WTC11 (cell line): ENCODE data around the gene FBXO28. TPM values are rescaled to one million over a fixed set of nuclear protein-coding genes. Genes with fewer than 3 reads are reported as not detected.

Source experiments
- ATAC-seq: fragments of 200-7000 bp; cut with Tn5 transposase; 2 replicates; pipeline ENCODE4 v1.10.0; 2021; ENCODE audit warnings: mild to moderate bottlenecking, moderate library complexity
- CTCF ChIA-PET: fragments of 300-600 bp; sonication (Branson Sonifier 250); formaldehyde crosslinking; loops from one replicate; lab custom pipeline; 2021; ENCODE audit warnings: antibody characterized with exemption; lab: Charles Lee
- POLR2A ChIA-PET: fragments of 350-600 bp; sonication (Branson Sonifier 250); formaldehyde crosslinking; loops from one replicate; lab custom pipeline; 2021; ENCODE audit warnings: antibody characterized with exemption; lab: Charles Lee
- DNase-seq: peaks from one replicate; pipeline ENCODE4 v3.0.0; 2021; ENCODE audit warnings: low spot score
- H3K27ac Mint-ChIP-seq: 2 replicates; pipeline ENCODE4 v1.8.0; 2021; ENCODE audit warnings: mixed read lengths
- H3K27me3 Mint-ChIP-seq: 2 replicates; pipeline ENCODE4 v1.8.0; 2021; ENCODE audit warnings: low read depth, mild to moderate bottlenecking, moderate library complexity, mixed read lengths
- H3K36me3 Mint-ChIP-seq: 2 replicates; pipeline ENCODE4 v1.8.0; 2021; ENCODE audit warnings: mixed read lengths
- H3K4me1 Mint-ChIP-seq: 2 replicates; pipeline ENCODE4 v1.8.0; 2022; ENCODE audit warnings: mixed read lengths
- H3K4me3 Mint-ChIP-seq: 2 replicates; pipeline ENCODE4 v1.8.0; 2021; ENCODE audit warnings: mild to moderate bottlenecking, moderate library complexity, mixed read lengths
- H3K9me3 Mint-ChIP-seq: 2 replicates; pipeline ENCODE4 v1.8.0; 2021; ENCODE audit warnings: mixed read lengths
- GABPB1 ChIP-seq: sonication (generic); formaldehyde crosslinking; IDR thresholded peaks from 2 replicates; pipeline ENCODE4 v1.8.1; 2023; ENCODE audit warnings: mild to moderate bottlenecking, missing genetic modification reagents
- MYBL2 ChIP-seq: sonication (generic); formaldehyde crosslinking; IDR thresholded peaks from 2 replicates; pipeline ENCODE4 v1.8.1; 2023; ENCODE audit warnings: mild to moderate bottlenecking, moderate library complexity, missing genetic modification reagents
- SMAD3 ChIP-seq: sonication (generic); formaldehyde crosslinking; IDR thresholded peaks from 2 replicates; pipeline ENCODE4 v1.8.0; 2022; ENCODE audit warnings: missing genetic modification reagents, mild to moderate bottlenecking, borderline replicate concordance
- SOX15 ChIP-seq: fragments of 250-450 bp; sonication (Bioruptor Pico); IDR thresholded peaks from 2 replicates; pipeline ENCODE4 v1.9.0; 2021; ENCODE audit warnings: mild to moderate bottlenecking
- TEAD4 ChIP-seq: sonication (generic); formaldehyde crosslinking; IDR thresholded peaks from 2 replicates; pipeline ENCODE4 v1.8.0; 2022; ENCODE audit warnings: mild to moderate bottlenecking, missing genetic modification reagents
- ZNF121 ChIP-seq: sonication (generic); formaldehyde crosslinking; IDR thresholded peaks from 2 replicates; pipeline ENCODE4 v1.8.0; 2023; ENCODE audit warnings: missing genetic modification reagents
- ZNF317 ChIP-seq: sonication (generic); formaldehyde crosslinking; IDR thresholded peaks from 2 replicates; pipeline ENCODE4 v1.8.1; 2023; ENCODE audit warnings: low read depth, mild to moderate bottlenecking, moderate library complexity, missing genetic modification reagents, borderline replicate concordance
- total RNA-seq: library from RNA; stranded (reverse); gene quantifications from 3 replicates; pipeline ENCODE4 v1.2.3, GENCODE V29; 2021
- TF ChIP-seq, protein P1 (sequence below): sonication (generic); formaldehyde crosslinking; IDR thresholded peaks from 2 replicates; pipeline ENCODE4 v1.8.0; 2023; ENCODE audit warnings: mild to moderate bottlenecking, missing genetic modification reagents
- TF ChIP-seq, protein P2 (sequence below): sonication (generic); formaldehyde crosslinking; IDR thresholded peaks from 2 replicates; pipeline ENCODE4 v1.8.0; 2022; ENCODE audit warnings: missing genetic modification reagents
- TF ChIP-seq, protein P3 (sequence below): fragments of 250-450 bp; sonication (Bioruptor Pico); IDR thresholded peaks from 2 replicates; pipeline ENCODE4 v1.9.0; 2021; ENCODE audit warnings: mild to moderate bottlenecking
- TF ChIP-seq, protein P4 (sequence below): sonication (generic); formaldehyde crosslinking; IDR thresholded peaks from 2 replicates; pipeline ENCODE4 v1.8.0; 2023; ENCODE audit warnings: missing genetic modification reagents
- TF ChIP-seq, protein P5 (sequence below): sonication (generic); formaldehyde crosslinking; IDR thresholded peaks from 2 replicates; pipeline ENCODE4 v1.8.1; 2022; ENCODE audit warnings: missing genetic modification reagents, borderline replicate concordance
- TF ChIP-seq, protein P6 (sequence below): sonication (generic); formaldehyde crosslinking; IDR thresholded peaks from 2 replicates; pipeline ENCODE4 v1.8.0; 2022; ENCODE audit warnings: mild to moderate bottlenecking, missing genetic modification reagents
- TF ChIP-seq, protein P7 (sequence below): sonication (generic); formaldehyde crosslinking; conservative IDR thresholded peaks from 2 replicates; pipeline ENCODE4 v1.8.1; 2022; ENCODE audit warnings: mild to moderate bottlenecking, missing genetic modification reagents
- TF ChIP-seq, protein P8 (sequence below): sonication (generic); formaldehyde crosslinking; IDR thresholded peaks from 2 replicates; pipeline ENCODE4 v1.8.1; 2023; ENCODE audit warnings: mild to moderate bottlenecking, missing genetic modification reagents, borderline replicate concordance

Gene FBXO28
- total RNA-seq, 1 experiment from 2014 or later, result 36.8 TPM

DNA sequence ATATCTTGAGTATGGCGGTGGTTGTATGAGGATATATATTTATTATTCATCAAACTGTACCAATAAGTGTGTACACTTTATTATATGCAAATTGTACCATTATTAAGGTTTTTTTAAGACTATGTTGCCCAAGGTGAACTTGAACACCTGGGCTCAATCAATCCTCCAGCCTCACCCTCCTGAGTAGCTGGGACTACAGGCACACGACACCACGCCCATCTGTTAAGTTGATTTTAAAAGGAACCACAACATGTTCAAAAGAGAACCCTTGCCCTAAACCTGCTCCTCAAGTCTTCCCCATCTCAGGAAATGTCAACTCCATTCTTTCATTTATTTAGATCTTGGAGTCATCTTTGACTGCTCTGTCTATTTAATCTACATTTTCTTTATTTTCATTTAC, 24.3 kb upstream of the FBXO28 start (continued):
- TF ChIP-seq, protein P1, sequence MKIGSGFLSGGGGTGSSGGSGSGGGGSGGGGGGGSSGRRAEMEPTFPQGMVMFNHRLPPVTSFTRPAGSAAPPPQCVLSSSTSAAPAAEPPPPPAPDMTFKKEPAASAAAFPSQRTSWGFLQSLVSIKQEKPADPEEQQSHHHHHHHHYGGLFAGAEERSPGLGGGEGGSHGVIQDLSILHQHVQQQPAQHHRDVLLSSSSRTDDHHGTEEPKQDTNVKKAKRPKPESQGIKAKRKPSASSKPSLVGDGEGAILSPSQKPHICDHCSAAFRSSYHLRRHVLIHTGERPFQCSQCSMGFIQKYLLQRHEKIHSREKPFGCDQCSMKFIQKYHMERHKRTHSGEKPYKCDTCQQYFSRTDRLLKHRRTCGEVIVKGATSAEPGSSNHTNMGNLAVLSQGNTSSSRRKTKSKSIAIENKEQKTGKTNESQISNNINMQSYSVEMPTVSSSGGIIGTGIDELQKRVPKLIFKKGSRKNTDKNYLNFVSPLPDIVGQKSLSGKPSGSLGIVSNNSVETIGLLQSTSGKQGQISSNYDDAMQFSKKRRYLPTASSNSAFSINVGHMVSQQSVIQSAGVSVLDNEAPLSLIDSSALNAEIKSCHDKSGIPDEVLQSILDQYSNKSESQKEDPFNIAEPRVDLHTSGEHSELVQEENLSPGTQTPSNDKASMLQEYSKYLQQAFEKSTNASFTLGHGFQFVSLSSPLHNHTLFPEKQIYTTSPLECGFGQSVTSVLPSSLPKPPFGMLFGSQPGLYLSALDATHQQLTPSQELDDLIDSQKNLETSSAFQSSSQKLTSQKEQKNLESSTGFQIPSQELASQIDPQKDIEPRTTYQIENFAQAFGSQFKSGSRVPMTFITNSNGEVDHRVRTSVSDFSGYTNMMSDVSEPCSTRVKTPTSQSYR (CRISPR knock-in tag), result no peak
- no peak for TF ChIP-seq TEAD4
- TF ChIP-seq, protein P2, sequence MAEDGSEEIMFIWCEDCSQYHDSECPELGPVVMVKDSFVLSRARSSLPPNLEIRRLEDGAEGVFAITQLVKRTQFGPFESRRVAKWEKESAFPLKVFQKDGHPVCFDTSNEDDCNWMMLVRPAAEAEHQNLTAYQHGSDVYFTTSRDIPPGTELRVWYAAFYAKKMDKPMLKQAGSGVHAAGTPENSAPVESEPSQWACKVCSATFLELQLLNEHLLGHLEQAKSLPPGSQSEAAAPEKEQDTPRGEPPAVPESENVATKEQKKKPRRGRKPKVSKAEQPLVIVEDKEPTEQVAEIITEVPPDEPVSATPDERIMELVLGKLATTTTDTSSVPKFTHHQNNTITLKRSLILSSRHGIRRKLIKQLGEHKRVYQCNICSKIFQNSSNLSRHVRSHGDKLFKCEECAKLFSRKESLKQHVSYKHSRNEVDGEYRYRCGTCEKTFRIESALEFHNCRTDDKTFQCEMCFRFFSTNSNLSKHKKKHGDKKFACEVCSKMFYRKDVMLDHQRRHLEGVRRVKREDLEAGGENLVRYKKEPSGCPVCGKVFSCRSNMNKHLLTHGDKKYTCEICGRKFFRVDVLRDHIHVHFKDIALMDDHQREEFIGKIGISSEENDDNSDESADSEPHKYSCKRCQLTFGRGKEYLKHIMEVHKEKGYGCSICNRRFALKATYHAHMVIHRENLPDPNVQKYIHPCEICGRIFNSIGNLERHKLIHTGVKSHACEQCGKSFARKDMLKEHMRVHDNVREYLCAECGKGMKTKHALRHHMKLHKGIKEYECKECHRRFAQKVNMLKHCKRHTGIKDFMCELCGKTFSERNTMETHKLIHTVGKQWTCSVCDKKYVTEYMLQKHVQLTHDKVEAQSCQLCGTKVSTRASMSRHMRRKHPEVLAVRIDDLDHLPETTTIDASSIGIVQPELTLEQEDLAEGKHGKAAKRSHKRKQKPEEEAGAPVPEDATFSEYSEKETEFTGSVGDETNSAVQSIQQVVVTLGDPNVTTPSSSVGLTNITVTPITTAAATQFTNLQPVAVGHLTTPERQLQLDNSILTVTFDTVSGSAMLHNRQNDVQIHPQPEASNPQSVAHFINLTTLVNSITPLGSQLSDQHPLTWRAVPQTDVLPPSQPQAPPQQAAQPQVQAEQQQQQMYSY (CRISPR knock-in tag), result no peak
- TF ChIP-seq, protein P3, sequence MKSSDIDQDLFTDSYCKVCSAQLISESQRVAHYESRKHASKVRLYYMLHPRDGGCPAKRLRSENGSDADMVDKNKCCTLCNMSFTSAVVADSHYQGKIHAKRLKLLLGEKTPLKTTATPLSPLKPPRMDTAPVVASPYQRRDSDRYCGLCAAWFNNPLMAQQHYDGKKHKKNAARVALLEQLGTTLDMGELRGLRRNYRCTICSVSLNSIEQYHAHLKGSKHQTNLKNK (CRISPR knock-in tag), result no peak
- TF ChIP-seq, protein P4, sequence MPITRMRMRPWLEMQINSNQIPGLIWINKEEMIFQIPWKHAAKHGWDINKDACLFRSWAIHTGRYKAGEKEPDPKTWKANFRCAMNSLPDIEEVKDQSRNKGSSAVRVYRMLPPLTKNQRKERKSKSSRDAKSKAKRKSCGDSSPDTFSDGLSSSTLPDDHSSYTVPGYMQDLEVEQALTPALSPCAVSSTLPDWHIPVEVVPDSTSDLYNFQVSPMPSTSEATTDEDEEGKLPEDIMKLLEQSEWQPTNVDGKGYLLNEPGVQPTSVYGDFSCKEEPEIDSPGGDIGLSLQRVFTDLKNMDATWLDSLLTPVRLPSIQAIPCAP (CRISPR knock-in tag), result no peak
- TF ChIP-seq, protein P5, sequence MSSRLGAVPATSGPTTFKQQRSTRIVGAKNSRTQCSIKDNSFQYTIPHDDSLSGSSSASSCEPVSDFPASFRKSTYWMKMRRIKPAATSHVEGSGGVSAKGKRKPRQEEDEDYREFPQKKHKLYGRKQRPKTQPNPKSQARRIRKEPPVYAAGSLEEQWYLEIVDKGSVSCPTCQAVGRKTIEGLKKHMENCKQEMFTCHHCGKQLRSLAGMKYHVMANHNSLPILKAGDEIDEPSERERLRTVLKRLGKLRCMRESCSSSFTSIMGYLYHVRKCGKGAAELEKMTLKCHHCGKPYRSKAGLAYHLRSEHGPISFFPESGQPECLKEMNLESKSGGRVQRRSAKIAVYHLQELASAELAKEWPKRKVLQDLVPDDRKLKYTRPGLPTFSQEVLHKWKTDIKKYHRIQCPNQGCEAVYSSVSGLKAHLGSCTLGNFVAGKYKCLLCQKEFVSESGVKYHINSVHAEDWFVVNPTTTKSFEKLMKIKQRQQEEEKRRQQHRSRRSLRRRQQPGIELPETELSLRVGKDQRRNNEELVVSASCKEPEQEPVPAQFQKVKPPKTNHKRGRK (CRISPR knock-in tag), result no peak
- TF ChIP-seq, protein P6, sequence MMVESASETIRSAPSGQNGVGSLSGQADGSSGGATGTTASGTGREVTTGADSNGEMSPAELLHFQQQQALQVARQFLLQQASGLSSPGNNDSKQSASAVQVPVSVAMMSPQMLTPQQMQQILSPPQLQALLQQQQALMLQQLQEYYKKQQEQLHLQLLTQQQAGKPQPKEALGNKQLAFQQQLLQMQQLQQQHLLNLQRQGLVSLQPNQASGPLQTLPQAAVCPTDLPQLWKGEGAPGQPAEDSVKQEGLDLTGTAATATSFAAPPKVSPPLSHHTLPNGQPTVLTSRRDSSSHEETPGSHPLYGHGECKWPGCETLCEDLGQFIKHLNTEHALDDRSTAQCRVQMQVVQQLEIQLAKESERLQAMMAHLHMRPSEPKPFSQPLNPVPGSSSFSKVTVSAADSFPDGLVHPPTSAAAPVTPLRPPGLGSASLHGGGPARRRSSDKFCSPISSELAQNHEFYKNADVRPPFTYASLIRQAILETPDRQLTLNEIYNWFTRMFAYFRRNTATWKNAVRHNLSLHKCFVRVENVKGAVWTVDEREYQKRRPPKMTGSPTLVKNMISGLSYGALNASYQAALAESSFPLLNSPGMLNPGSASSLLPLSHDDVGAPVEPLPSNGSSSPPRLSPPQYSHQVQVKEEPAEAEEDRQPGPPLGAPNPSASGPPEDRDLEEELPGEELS (CRISPR knock-in tag), result no peak
- TF ChIP-seq, protein P7, sequence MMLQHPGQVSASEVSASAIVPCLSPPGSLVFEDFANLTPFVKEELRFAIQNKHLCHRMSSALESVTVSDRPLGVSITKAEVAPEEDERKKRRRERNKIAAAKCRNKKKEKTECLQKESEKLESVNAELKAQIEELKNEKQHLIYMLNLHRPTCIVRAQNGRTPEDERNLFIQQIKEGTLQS (CRISPR knock-in tag), result no peak
- TF ChIP-seq SOX15 (CRISPR knock-in tag), result no peak
- no peak for TF ChIP-seq ZNF317 (CRISPR knock-in tag)

DNA sequence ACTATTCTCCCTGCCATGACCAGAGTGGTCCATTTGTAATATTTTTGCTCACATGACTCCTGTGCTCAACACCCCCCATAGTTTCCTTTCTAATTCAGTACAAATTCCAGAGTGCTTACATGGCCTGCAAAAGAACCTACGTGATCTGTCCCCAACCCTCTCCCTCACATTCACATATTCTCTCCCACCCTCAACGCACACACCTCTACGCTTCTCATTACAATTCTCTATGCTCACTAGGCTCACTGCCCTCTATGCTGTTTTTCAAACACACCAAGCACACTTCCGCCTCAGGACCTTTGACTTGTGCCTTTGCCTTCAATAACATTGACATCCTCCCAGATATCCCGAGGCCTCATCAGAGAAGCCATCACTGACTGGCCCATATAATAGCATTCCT, 23.8 kb upstream of the FBXO28 start:
- Mint-ChIP-seq H3K36me3 (no peaks in the 10 kb centered on the region), H3K9me3 (peaks cover 6% of the 10 kb centered on the region; the same call in 1 of the 2 replicates), H3K4me3 (no peak overlapping the region), H3K4me1 (0 out of 2 replicates have a peak, but pooled peaks cover 3% of the 10 kb centered on the region), H3K27me3 (no peaks in the 10 kb centered on the region), H3K27ac (no peak overlapping the region)
- no peak for TF ChIP-seq ZNF121
- TF ChIP-seq GABPB1 (CRISPR knock-in tag), result no peak
- TF ChIP-seq MYBL2 (CRISPR knock-in tag), result no peak
- TF ChIP-seq SMAD3 (CRISPR knock-in tag), result no peak
- TF ChIP-seq, protein P8, sequence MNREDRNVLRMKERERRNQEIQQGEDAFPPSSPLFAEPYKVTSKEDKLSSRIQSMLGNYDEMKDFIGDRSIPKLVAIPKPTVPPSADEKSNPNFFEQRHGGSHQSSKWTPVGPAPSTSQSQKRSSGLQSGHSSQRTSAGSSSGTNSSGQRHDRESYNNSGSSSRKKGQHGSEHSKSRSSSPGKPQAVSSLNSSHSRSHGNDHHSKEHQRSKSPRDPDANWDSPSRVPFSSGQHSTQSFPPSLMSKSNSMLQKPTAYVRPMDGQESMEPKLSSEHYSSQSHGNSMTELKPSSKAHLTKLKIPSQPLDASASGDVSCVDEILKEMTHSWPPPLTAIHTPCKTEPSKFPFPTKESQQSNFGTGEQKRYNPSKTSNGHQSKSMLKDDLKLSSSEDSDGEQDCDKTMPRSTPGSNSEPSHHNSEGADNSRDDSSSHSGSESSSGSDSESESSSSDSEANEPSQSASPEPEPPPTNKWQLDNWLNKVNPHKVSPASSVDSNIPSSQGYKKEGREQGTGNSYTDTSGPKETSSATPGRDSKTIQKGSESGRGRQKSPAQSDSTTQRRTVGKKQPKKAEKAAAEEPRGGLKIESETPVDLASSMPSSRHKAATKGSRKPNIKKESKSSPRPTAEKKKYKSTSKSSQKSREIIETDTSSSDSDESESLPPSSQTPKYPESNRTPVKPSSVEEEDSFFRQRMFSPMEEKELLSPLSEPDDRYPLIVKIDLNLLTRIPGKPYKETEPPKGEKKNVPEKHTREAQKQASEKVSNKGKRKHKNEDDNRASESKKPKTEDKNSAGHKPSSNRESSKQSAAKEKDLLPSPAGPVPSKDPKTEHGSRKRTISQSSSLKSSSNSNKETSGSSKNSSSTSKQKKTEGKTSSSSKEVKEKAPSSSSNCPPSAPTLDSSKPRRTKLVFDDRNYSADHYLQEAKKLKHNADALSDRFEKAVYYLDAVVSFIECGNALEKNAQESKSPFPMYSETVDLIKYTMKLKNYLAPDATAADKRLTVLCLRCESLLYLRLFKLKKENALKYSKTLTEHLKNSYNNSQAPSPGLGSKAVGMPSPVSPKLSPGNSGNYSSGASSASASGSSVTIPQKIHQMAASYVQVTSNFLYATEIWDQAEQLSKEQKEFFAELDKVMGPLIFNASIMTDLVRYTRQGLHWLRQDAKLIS, result no peak
- ATAC-seq, result no peak
- no peak for DNase-seq
- POLR2A ChIA-PET, result no interaction called here
- CTCF ChIA-PET, result no interaction called here
